PC-9 (cell line): ENCODE measurements around the gene GLI1. TPM values are rescaled to one million over a fixed set of nuclear protein-coding genes. Genes with fewer than 3 reads are reported as not detected.
A peak's percentile ranks its signal among the peaks of the same experiment; 100 is the strongest.

ENCODE experiments used
- BruUV-seq: library from RNA; stranded (reverse); fragments of 400-500 nt; replicated peaks from 2 replicates; lab custom pipeline; 2021; lab: Mats Ljungman, UMichigan
- CTCF ChIA-PET: fragments of 300-600 bp; sonication (Branson Sonifier 250); formaldehyde crosslinking; loops from one replicate; lab custom pipeline; 2022; ENCODE audit warnings: antibody characterized with exemption; lab: Charles Lee
- POLR2A ChIA-PET: fragments of 300-600 bp; sonication (Branson Sonifier 250); formaldehyde crosslinking; loops from one replicate; lab custom pipeline; 2022; ENCODE audit warnings: antibody characterized with exemption; ENCODE audit not compliant: unreplicated experiment; lab: Charles Lee
- DNase-seq, 2 experiments: peaks; one replicate each; pipeline versions ENCODE4 v3.0.0 to v3.0.0-alpha.2; 2015 to 2022; ENCODE audit warnings: mixed read lengths in 1 of 2
- H2AFZ ChIP-seq: fragments of 200-600 bp; sonication (generic); 2 replicates; pipeline ENCODE4 v1.8.1; 2017; ENCODE audit warnings: antibody characterized with exemption
- H3F3A ChIP-seq: fragments of 200-600 bp; sonication (generic); 2 replicates; pipeline ENCODE4 v1.8.1; 2017; ENCODE audit warnings: antibody characterized with exemption, mild to moderate bottlenecking, low read depth; ENCODE audit not compliant: insufficient read depth
- H3K27ac ChIP-seq: fragments of 200-600 bp; sonication (generic); 2 replicates; pipeline ENCODE4 v1.6.1; 2016; ENCODE audit warnings: mixed run types
- H3K27me3 ChIP-seq: fragments of 200-600 bp; sonication (generic); 2 replicates; pipeline ENCODE4 v1.6.1; 2016; ENCODE audit warnings: low read depth, mixed run types; ENCODE audit not compliant: insufficient read depth
- H3K36me3 ChIP-seq: fragments of 200-600 bp; sonication (generic); 2 replicates; pipeline ENCODE4 v1.6.1; 2016; ENCODE audit warnings: low read depth, mixed run types
- H3K4me1 ChIP-seq: fragments of 200-600 bp; sonication (generic); replicated peaks from 2 replicates; pipeline ENCODE4 v1.6.1; 2016; ENCODE audit warnings: mixed run types; ENCODE audit not compliant: insufficient read depth
- H3K4me2 ChIP-seq: fragments of 200-600 bp; sonication (generic); 2 replicates; pipeline ENCODE4 v1.6.1; 2017; ENCODE audit warnings: mixed run types
- H3K4me3 ChIP-seq: fragments of 200-600 bp; sonication (generic); 2 replicates; pipeline ENCODE4 v1.6.1; 2016; ENCODE audit warnings: mixed run types
- H3K79me2 ChIP-seq: fragments of 200-600 bp; sonication (generic); 2 replicates; pipeline ENCODE4 v1.6.1; 2017; ENCODE audit warnings: low read depth, mixed run types
- H3K9me2 ChIP-seq: fragments of 200-600 bp; sonication (generic); 2 replicates; pipeline ENCODE4 v1.8.1; 2017; ENCODE audit warnings: mild to moderate bottlenecking; ENCODE audit not compliant: insufficient read depth
- H3K9me3 ChIP-seq: fragments of 200-600 bp; sonication (generic); 2 replicates; pipeline ENCODE4 v1.8.1; 2016; ENCODE audit warnings: low read depth; ENCODE audit not compliant: insufficient read depth
- H4K20me1 ChIP-seq: fragments of 200-600 bp; sonication (generic); 2 replicates; pipeline ENCODE4 v1.8.1; 2017; ENCODE audit not compliant: insufficient read depth
- CTCF ChIP-seq: fragments of 200-600 bp; sonication (generic); conservative IDR thresholded peaks from 2 replicates; pipeline ENCODE4 v1.6.1; 2017; ENCODE audit warnings: mixed run types, antibody characterized with exemption, mild to moderate bottlenecking, moderate library complexity
- EZH2 ChIP-seq: fragments of 200-600 bp; sonication (generic); IDR thresholded peaks from 2 replicates; pipeline ENCODE4 v1.8.0; 2017; ENCODE audit warnings: antibody characterized with exemption, low read depth
- intact Hi-C: fragments of 100-400 bp; cut with micrococcal nuclease; formaldehyde crosslinking; loops from one replicate; pipeline ENCODE4 v1.10.0; 2022; ENCODE audit not compliant: unreplicated experiment
- total RNA-seq: library from RNA; stranded (reverse); gene quantifications from 2 replicates; pipeline ENCODE4 v1.2.3, GENCODE V29; 2021

The GLI1 gene
- total RNA-seq, 1 experiment from 2014 or later: not detected

GRCh38 chr12:57515408-57515933 lies 55.9 kb downstream of the GLI1 start:
- intact Hi-C loops: no loop called here
- Histone ChIP-seq H4K20me1 (peaks cover 87% of the 10 kb centered on the region), H3K79me2 (peaks cover 39% of the 10 kb centered on the region), H2AFZ (no peak overlapping the region), H3F3A (peaks cover 84% of the 10 kb centered on the region), H3K9me3 (no peaks in the 10 kb centered on the region), H3K36me3 (peaks cover 78% of the 10 kb centered on the region), H3K27ac (no peak overlapping the region), H3K9me2 (no peaks in the 10 kb centered on the region), H3K27me3 (no peaks in the 10 kb centered on the region), H3K4me1 (peaks cover 12% of the 10 kb centered on the region), H3K4me2 (no peak overlapping the region), H3K4me3 (no peak overlapping the region)
- TF ChIP-seq CTCF (no peak), EZH2 (no peak)
- CTCF ChIA-PET: no interaction called here
- BruUV-seq: no TSS peak
- POLR2A ChIA-PET: no interaction called here
- no peak for DNase-seq

GRCh38 chr12:57515934-57516541 lies 56.5 kb downstream of the GLI1 start:
- H3K36me3 ChIP-seq: peaks cover 78% of the 10 kb centered on the region
- no peak overlapping the region for H3K4me3 ChIP-seq
- intact Hi-C loops: no loop called here
- H3K9me3 ChIP-seq: no peaks in the 10 kb centered on the region
- TF ChIP-seq EZH2 (no peak), CTCF (no peak)
- no peak overlapping the region for H3K27ac ChIP-seq
- CTCF ChIA-PET: no interaction called here
- peaks cover 14% of the 10 kb centered on the region for H3K4me1 ChIP-seq
- peaks cover 87% of the 10 kb centered on the region for H4K20me1 ChIP-seq
- H3F3A ChIP-seq: peaks cover 82% of the 10 kb centered on the region
- H3K27me3 ChIP-seq: no peaks in the 10 kb centered on the region
- no peak overlapping the region for H3K4me2 ChIP-seq
- DNase-seq: no peak
- POLR2A ChIA-PET: no interaction called here
- peaks cover 39% of the 10 kb centered on the region for H3K79me2 ChIP-seq
- BruUV-seq: TSS peak; percentile 1
- no peak overlapping the region for H2AFZ ChIP-seq
- no peaks in the 10 kb centered on the region for H3K9me2 ChIP-seq

- no TSS peak for BruUV-seq
- Histone ChIP-seq H3K36me3 (peaks cover 75% of the 10 kb centered on the region), H3K9me3 (no peaks in the 10 kb centered on the region), H3K4me1 (peaks cover 20% of the 10 kb centered on the region), H3K27ac (peak overlapping the region; percentile 28), H3K9me2 (no peaks in the 10 kb centered on the region), H3K4me2 (0 out of 2 replicates have a peak overlapping the region, but pooled peaks have one; percentile 93), H3K4me3 (no peak overlapping the region), H2AFZ (no peak overlapping the region), H3K79me2 (peaks cover 39% of the 10 kb centered on the region), H4K20me1 (peaks cover 81% of the 10 kb centered on the region), H3K27me3 (no peaks in the 10 kb centered on the region), H3F3A (peaks cover 84% of the 10 kb centered on the region)
- ChIA-PET CTCF (interaction anchor here (0.5 kb wide), 1 partner anchor 85 kb away, joined by 3 read pairs; no protein-coding TSS in a partner anchor), POLR2A (interaction anchor here (0.5 kb wide), 1 partner anchor 11 kb away, joined by 12 read pairs; no protein-coding TSS in a partner anchor)
- TF ChIP-seq EZH2: no peak
- no peak for TF ChIP-seq CTCF
- DNase-seq: no peak
- intact Hi-C loops: no loop called here
Measured at GRCh38 chr12:57516617-57517153, 57.1 kb downstream of the GLI1 start.
